ENCODE measurements around the gene MCM3AP.
A peak's percentile ranks its signal among the peaks of the same experiment; 100 is the strongest.

The MCM3AP gene

DNA sequence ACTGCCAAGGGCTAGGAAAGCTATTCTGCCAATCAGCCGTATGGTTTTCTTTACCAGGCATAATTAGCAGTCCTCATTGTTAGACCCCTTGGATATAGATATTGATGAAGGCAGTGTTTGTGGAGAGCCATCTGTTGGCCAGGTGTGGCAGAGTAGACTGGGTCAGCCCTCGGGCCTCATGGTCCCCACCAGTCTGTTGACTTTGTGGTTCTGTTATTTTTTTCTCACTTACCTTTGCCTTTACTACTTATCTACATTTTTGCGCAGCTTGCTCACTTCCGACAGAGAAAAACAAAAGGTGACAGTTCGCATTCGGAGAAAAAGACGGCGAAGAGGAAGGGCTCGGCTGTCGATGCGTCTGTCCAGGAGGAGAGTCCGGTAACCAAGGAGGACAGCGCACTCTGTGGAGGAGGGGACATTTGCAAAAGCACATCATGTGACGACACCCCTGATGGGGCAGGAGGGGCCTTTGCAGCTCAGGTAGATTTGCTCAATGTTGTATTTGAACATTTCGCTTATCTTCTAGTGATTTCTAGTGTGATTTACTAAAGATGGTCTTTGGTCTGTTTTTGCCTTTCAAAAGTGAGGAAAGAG, 40.8 kb upstream of the MCM3AP start:
- TF ChIP-seq YY1 (IDR thresholded peaks at IDR 0.05; ENCODE audit: low read depth) (no peak), CREB1 (IDR thresholded peaks at IDR 0.05; ENCODE audit: low read depth) (no peak), RAD21 (IDR thresholded peaks at IDR 0.05; ENCODE audit: low read depth) (no peak; the same call in 1 of the 2 replicates), TAF1 (IDR thresholded peaks at IDR 0.05; ENCODE audit: low read depth) (no peak), EP300 (IDR thresholded peaks at IDR 0.05; ENCODE audit: borderline replicate concordance) (no peak), ZBTB7A (IDR thresholded peaks at IDR 0.05; ENCODE audit: low read depth) (no peak), USF1 (IDR thresholded peaks at IDR 0.05) (no peak), CEBPB (IDR thresholded peaks at IDR 0.05) (no peak), EGR1 (IDR thresholded peaks at IDR 0.05) (no peak), NFIC (IDR thresholded peaks at IDR 0.05) (no peak), FOXM1 (IDR thresholded peaks at IDR 0.05; ENCODE audit: borderline replicate concordance, low read depth) (no peak), TCF12 (IDR thresholded peaks at IDR 0.05; ENCODE audit: low read depth) (no peak), TEAD4 (IDR thresholded peaks at IDR 0.05) (no peak)
- TF ChIP-seq, protein P1, sequence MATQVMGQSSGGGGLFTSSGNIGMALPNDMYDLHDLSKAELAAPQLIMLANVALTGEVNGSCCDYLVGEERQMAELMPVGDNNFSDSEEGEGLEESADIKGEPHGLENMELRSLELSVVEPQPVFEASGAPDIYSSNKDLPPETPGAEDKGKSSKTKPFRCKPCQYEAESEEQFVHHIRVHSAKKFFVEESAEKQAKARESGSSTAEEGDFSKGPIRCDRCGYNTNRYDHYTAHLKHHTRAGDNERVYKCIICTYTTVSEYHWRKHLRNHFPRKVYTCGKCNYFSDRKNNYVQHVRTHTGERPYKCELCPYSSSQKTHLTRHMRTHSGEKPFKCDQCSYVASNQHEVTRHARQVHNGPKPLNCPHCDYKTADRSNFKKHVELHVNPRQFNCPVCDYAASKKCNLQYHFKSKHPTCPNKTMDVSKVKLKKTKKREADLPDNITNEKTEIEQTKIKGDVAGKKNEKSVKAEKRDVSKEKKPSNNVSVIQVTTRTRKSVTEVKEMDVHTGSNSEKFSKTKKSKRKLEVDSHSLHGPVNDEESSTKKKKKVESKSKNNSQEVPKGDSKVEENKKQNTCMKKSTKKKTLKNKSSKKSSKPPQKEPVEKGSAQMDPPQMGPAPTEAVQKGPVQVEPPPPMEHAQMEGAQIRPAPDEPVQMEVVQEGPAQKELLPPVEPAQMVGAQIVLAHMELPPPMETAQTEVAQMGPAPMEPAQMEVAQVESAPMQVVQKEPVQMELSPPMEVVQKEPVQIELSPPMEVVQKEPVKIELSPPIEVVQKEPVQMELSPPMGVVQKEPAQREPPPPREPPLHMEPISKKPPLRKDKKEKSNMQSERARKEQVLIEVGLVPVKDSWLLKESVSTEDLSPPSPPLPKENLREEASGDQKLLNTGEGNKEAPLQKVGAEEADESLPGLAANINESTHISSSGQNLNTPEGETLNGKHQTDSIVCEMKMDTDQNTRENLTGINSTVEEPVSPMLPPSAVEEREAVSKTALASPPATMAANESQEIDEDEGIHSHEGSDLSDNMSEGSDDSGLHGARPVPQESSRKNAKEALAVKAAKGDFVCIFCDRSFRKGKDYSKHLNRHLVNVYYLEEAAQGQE (IDR thresholded peaks at IDR 0.05; ENCODE audit: low read depth): no peak
- TF ChIP-seq, protein P2, sequence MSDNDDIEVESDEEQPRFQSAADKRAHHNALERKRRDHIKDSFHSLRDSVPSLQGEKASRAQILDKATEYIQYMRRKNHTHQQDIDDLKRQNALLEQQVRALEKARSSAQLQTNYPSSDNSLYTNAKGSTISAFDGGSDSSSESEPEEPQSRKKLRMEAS (IDR thresholded peaks at IDR 0.05): no peak

DNA sequence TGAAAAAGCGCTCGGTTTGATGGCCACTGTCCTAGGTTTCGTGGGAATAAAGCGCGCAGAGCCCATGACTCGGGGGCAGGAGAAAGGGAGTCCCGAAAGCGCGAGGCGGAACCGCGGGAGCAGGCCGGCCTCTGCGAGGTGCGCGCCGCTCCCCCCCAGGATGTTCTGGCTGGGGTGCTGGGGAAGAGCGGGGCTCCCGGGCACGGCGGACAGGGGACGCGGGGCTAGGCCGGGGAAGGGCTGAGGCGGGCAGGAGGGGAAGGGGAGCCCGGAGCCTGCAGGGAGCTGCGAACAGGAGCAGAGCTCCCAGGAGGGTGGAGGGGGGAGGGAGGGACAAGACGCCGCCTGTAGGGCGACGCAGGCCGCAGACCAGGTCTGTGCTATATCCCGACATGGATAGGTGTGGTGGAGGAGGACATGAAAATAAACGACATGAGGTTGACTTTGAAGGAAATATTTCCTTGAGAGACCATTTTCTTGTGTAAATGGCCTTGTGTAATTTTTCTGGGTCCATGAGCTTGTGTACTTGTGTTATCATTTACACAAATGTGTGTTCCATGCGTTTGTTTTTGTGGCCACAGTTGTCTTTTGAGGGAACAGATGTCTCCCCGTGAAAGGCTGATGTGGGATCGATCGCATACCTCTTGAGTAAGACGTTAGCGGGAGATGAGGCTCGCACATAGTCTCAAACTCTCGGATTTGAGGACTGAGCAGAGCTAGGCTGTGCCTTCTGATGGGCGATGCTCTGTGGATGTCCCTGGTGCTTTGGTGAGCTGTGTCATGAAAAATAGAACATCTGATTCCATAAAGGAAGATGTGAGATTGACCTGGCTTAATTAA, 39.9 kb upstream of the MCM3AP start:
- TF ChIP-seq EP300 (IDR thresholded peaks at IDR 0.05; ENCODE audit: borderline replicate concordance): no peak
- TF ChIP-seq EGR1 (IDR thresholded peaks at IDR 0.05): no peak
- 0 out of 2 replicates have a peak, but pooled peaks have one; percentile 15 for TF ChIP-seq YY1 (IDR thresholded peaks at IDR 0.05; ENCODE audit: low read depth)
- TF ChIP-seq TCF12 (IDR thresholded peaks at IDR 0.05; ENCODE audit: low read depth): peak; percentile 38; the same call in 1 of the 2 replicates

DNA sequence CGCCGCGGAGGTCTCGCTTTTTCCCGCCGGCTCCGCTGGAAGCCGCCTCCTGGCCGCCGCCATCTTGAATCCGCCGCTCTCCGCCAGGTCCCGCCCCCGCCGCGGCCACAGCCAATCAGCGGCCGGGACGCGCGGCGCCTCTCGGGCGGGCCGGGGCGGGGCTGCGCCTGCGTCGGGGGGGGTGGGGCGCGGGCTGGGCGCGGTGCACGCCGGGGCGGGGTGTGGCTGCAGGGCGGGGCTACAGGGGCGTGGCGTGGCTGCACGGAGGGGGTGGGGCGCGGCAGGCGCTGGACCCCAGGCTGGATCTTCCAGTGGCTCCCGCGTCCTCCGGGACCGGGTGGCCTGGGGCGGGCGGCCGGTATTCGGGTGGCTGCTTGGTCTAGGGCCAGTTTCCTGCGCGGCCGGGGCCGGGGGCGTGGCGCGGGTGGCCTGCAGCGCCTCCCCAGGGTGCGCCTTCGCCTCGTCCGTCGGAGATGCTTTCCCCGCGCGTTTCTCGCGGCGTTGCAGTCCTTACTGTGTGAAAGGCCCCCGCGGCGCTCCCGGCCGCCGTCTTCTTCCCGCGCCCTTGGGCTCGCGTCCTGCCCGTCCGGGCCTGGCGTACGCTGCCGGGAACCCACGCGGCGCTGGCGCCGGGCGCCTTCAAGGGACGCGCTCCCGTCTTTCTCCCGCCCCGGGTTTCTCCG, 39.1 kb upstream of the MCM3AP start:
- TF ChIP-seq TAF1 (IDR thresholded peaks at IDR 0.05; ENCODE audit: low read depth) (peak; percentile 97), FOXM1 (IDR thresholded peaks at IDR 0.05; ENCODE audit: borderline replicate concordance, low read depth) (no peak), RAD21 (IDR thresholded peaks at IDR 0.05; ENCODE audit: low read depth) (no peak), YY1 (IDR thresholded peaks at IDR 0.05; ENCODE audit: low read depth) (peak; percentile 92)
- TF ChIP-seq, protein P2 (IDR thresholded peaks at IDR 0.05): peak; percentile 36; the same call in 1 of the 2 replicates

DNA sequence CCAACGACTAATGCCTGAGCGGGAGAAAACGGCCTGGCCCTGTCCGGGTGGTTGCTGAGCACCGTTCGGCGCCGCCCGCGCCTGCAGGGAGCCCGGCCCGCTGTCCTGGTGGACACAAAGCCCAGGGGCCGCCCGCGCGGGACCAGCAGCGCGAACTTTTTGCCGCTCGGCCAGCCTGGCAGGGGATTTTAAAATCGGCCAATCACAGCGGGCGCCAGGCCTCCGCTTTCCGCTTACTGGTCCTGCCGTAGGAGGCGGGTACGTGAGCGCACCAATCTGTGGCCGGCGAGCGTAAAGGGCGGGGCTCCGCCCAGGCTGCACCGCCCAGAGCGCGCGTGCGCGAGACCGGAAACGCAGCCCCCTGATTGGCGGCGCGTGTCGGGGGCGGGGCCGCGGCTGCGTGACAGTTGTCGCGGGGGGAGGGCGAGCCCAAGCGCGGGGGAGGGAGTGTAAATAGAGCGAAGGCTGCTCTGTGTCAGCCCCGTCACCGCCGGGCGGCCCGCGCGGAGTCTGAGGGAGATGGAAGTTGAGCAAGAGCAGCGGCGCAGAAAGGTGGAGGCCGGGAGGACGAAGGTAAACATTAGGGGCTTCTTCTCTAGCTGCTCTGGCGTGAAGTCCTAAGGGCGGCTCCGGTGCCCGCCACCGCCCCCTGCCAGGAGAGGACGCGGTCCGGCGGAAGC, 38.4 kb upstream of the MCM3AP start, which contains the start of the genes C21orf58 and PCNT:
Gene C21orf58 (minus strand): TSS at position 161 of the 680 bp plus-strand sequence. CDS start 1,132 bp downstream, outside the sequence.
Gene PCNT (plus strand): TSS at position 447 of the 680 bp plus-strand sequence. CDS start 73 bp downstream, at position 520.
- peak; percentile 68 for TF ChIP-seq EGR1 (IDR thresholded peaks at IDR 0.05)
- TF ChIP-seq TAF1 (IDR thresholded peaks at IDR 0.05; ENCODE audit: low read depth): peak; percentile 62; the same call in 1 of the 2 replicates
- TF ChIP-seq, protein P2 (IDR thresholded peaks at IDR 0.05): peak; percentile 85
- no peak for TF ChIP-seq USF1 (IDR thresholded peaks at IDR 0.05)
- no peak for TF ChIP-seq NFIC (IDR thresholded peaks at IDR 0.05)
- peak; percentile 47; the same call in 1 of the 2 replicates for TF ChIP-seq EP300 (IDR thresholded peaks at IDR 0.05; ENCODE audit: borderline replicate concordance)
- TF ChIP-seq TCF12 (IDR thresholded peaks at IDR 0.05; ENCODE audit: low read depth): peak; percentile 9; the same call in 1 of the 2 replicates
- peak; percentile 81 for TF ChIP-seq FOXM1 (IDR thresholded peaks at IDR 0.05; ENCODE audit: borderline replicate concordance, low read depth)
- peak; percentile 44; the same call in 1 of the 2 replicates for TF ChIP-seq CREB1 (IDR thresholded peaks at IDR 0.05; ENCODE audit: low read depth)

DNA sequence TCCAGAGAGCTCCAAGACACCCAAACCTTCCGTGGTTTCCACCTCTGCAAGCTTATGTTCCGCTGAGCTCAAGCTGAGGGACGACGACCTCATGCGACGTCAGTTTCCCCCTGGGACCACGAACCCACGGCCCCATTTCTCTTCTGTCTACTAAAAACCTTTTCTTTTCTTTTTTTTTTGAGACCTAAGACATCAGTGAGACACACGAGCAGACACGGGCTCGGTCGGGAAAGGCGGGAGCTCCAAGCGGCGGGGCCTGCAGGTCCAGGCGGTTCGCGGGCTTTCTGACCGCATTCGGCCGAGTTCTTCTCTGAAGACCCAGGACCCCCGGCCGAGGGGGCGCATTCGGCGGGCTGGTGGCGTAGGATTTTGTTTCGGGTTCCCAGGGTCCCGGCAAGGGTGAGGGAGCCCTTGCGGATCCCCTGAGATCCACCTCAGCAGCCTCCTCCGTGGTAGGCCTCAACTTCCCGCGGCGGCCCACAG, 37.9 kb upstream of the MCM3AP start:
- TF ChIP-seq RAD21 (IDR thresholded peaks at IDR 0.05; ENCODE audit: low read depth): no peak
- TF ChIP-seq TAF1 (IDR thresholded peaks at IDR 0.05; ENCODE audit: low read depth): no peak
- no peak for TF ChIP-seq YY1 (IDR thresholded peaks at IDR 0.05; ENCODE audit: low read depth)
- TF ChIP-seq CREB1 (IDR thresholded peaks at IDR 0.05; ENCODE audit: low read depth): no peak
- TF ChIP-seq NFIC (IDR thresholded peaks at IDR 0.05): no peak
- TF ChIP-seq USF1 (IDR thresholded peaks at IDR 0.05): no peak
- TF ChIP-seq, protein P2 (IDR thresholded peaks at IDR 0.05): no peak
- no peak for TF ChIP-seq ZBTB7A (IDR thresholded peaks at IDR 0.05; ENCODE audit: low read depth)
- TF ChIP-seq CEBPB (IDR thresholded peaks at IDR 0.05): no peak
- no peak for TF ChIP-seq TEAD4 (IDR thresholded peaks at IDR 0.05)
- no peak for TF ChIP-seq EGR1 (IDR thresholded peaks at IDR 0.05)

Measured in Ishikawa (cell line).